Fibroblast of pulmonary artery (primary cell): ENCODE results near the gene ERCC6L.

Source experiments
- DNase-seq: peaks from one replicate; pipeline ENCODE4 v3.0.0-alpha.2; 2010; ENCODE audit warnings: low read depth
- H3K4me3 ChIP-seq: replicated peaks from 2 replicates; pipeline ENCODE4 v1.5.1; 2011; ENCODE audit warnings: low read depth, mild to moderate bottlenecking, control low read depth, low read length, moderate library complexity
- TF ChIP-seq, protein P1 (sequence below): IDR thresholded peaks from 2 replicates; pipeline ENCODE4 v1.5.1; 2011; ENCODE audit warnings: mild to moderate bottlenecking, control low read depth, low read length, inconsistent platforms; ENCODE audit errors: missing control alignments

Gene ERCC6L

DNA sequence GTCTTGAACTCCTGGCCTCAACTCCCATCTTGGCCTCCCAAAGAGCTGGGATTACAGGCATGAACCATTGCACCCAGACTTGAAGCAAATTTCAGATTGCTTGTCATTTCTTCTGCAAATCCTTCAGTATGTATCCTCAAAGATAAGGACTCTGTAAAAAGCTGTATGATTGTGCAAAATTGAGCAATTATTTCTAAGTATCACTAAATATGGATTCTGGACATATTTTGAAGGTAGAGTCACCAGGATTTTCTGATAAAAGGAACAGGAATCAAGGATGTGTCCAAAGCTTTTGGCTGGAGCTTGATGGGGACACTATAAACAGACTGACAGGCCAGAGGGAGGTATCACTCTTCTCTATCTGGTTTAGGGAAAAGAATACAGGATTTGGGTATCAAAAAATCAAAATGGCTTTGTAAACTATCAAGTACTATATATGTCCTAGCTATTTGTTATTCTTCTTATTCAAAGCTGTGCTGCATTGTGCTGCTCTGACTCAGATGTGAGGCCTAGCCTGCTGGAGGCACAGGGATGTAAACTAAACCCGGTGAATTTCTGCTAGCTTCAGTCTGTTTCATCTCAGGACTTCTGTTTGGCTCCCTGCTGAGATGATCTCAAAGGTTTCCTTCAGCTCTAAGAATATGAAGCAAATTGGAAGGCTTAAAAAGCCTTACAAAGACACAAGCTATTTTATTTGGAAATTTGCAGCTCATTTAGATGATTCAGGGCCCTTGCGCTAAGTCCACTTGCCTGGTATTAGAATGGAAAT lies 30.0 kb upstream of the ERCC6L start:
- H3K4me3 ChIP-seq: no peak overlapping the region
- TF ChIP-seq, protein P1, sequence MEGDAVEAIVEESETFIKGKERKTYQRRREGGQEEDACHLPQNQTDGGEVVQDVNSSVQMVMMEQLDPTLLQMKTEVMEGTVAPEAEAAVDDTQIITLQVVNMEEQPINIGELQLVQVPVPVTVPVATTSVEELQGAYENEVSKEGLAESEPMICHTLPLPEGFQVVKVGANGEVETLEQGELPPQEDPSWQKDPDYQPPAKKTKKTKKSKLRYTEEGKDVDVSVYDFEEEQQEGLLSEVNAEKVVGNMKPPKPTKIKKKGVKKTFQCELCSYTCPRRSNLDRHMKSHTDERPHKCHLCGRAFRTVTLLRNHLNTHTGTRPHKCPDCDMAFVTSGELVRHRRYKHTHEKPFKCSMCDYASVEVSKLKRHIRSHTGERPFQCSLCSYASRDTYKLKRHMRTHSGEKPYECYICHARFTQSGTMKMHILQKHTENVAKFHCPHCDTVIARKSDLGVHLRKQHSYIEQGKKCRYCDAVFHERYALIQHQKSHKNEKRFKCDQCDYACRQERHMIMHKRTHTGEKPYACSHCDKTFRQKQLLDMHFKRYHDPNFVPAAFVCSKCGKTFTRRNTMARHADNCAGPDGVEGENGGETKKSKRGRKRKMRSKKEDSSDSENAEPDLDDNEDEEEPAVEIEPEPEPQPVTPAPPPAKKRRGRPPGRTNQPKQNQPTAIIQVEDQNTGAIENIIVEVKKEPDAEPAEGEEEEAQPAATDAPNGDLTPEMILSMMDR: no peak
- peak; percentile 60 for DNase-seq

DNA sequence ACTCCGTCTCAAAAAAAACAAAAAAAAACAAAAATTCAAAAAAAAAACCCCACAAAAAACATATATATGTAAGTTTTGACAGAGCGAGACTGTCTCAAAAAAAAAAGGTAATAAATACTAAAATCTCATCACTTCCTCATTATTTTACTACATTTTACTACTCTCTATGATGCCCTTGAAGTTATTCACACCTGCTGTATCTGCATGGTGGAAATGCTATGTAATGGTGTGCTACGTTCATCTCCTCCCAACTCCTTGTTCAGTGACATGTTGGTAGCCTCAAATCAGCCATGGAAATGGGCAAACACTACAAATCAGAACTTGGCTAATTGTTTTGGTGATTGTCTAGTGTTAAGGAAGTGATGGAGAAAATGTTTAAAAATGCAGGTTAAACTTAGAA lies 26.4 kb upstream of the ERCC6L start:
- TF ChIP-seq, protein P1: no peak
- DNase-seq: no peak
- H3K4me3 ChIP-seq: no peak overlapping the region

DNA sequence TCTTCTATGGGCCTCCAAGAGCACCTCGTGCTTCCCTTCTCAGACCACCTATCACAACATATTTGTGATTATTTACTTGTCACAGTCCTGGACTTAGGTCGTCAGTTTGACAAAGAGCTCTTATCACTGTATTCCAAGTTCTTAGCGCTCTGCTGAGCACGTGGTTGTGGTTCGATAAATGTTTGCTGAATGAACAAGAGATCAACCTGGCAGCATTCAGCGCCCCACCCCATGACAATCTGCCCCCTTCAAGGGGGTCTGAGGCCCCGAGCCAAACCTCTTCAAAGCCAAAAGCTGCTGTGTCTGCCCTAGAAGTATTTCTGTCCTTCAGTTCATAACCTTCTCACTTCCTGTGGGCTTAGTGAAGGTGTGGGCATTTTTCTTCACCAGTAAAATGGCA lies 23.2 kb upstream of the ERCC6L start:
- no peak overlapping the region for H3K4me3 ChIP-seq
- DNase-seq: no peak
- TF ChIP-seq, protein P1: no peak

DNA sequence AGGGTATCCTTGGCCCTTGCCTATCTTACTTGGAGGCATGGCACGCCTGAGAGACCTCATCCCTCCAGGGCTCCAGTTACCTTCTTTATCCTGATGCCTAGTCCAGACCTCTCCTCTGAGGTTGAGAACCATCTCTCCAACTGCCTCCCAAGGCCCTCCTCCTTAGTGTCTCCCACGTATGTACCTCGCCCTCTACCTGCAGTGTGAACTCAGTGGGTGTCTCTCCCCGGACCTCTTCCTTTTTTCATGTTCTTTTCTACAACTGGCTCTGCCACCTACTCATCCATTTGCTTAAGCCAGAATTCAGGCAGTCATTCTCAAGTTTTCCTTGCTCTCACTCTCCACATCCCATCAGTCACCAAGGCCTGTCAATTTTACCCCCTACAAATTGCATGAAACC lies 21.6 kb upstream of the ERCC6L start:
- TF ChIP-seq, protein P1: no peak
- H3K4me3 ChIP-seq: no peak overlapping the region
- no peak for DNase-seq

DNA sequence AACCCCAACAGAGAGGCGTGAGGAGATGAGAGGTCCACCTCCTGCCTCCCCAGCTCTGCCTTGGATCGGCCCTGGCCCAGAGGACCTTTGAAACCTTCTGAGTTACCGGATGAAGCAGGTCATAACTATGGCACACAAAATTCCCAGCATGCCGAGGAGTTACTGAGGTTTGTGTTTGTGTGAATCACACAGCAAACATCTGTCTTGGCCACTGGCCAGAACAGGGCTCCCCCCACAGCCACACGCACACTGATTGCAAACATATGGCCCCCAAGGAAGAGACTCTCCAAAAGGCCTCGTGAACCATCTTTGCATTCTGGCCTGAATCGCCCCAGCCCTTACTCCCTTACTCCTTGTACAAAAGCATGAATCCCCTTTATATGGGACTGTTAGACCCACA lies 19.3 kb upstream of the ERCC6L start:
- no peak overlapping the region for H3K4me3 ChIP-seq
- DNase-seq: peak; percentile 78
- TF ChIP-seq, protein P1: no peak

DNA sequence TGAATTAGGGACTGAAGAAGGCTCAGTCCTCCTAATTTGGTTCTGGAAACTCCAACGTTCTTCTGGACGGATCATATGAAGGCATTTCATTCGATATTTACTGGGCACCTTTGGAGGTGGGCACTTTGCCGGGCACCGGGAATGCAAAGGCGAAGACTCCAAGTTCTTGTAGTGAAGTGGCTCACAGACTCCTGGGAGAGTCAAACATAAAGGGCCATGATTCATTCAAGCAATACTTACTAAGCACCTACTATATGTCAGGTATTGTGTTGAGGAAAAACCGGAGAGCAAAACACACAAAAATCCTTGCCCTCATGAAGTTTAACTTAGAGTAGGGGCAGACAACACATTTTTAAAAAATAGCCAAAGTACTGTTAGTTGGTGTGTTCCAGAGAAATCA lies 17.0 kb upstream of the ERCC6L start:
- no peak overlapping the region for H3K4me3 ChIP-seq
- no peak for DNase-seq
- TF ChIP-seq, protein P1: no peak

DNA sequence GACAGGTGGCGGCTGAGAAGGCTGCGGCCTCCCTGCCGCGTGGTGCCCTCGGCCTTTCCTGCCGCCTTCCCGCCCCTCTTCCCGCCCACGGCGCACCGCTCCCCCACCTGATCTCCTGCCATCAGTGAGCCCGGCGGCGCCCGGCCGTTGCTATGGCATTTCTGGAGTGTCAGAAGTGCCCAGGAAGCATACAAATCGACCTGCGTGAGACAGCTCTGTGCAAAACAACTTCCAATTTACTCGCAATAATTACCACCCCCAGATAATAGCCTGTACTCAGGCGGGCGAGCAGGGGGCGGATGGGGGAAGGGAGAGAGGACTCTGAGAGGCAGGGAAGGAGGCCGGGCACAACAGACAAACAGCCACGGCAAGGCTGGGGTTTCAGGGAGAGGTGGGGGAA lies 16.6 kb upstream of the ERCC6L start:
- DNase-seq: no peak
- TF ChIP-seq, protein P1: no peak
- no peak overlapping the region for H3K4me3 ChIP-seq
